ENCODE measurements around the gene ZNF101. TPM values are rescaled to one million over a fixed set of nuclear protein-coding genes. Genes with fewer than 3 reads are reported as not detected.

Gene ZNF101
- polyA plus RNA-seq, 1 donor (not counting 4 experiments of a cell fraction or from before 2014, with no cell fraction given): 9.8 TPM

DNA sequence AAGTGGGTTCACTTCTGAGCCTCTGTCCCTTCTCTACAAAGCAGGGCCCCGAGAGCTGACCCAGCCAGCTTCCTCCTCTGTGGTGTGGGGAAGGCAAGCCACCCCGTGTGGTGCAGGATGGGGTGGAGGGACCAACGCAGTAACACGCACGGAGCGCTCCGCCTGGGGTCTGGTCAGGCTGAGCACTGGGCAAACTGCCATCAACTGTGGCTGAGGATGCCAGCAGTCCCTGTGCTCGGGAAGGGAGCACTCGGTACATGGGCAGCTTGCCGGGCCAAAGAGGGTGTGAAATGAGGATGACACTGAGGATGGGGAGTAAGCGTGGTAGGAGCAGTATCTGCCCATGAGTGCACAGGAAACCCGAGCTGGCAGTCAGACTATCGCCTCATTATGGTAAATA is 17.6 kb upstream of the ZNF101 start:
- no peak overlapping the region for H3K4me2 ChIP-seq (ENCODE audit: control insufficient read depth, extremely low read depth, insufficient read depth, low read depth, low read length)
- H3K9me1 ChIP-seq (ENCODE audit: control insufficient read depth, extremely low read depth, insufficient read depth, low read length): no peaks in the 10 kb centered on the region
- no peak for TF ChIP-seq EZH2 (IDR thresholded peaks at IDR 0.05; ENCODE audit: low read length)
- TF ChIP-seq, protein P1, sequence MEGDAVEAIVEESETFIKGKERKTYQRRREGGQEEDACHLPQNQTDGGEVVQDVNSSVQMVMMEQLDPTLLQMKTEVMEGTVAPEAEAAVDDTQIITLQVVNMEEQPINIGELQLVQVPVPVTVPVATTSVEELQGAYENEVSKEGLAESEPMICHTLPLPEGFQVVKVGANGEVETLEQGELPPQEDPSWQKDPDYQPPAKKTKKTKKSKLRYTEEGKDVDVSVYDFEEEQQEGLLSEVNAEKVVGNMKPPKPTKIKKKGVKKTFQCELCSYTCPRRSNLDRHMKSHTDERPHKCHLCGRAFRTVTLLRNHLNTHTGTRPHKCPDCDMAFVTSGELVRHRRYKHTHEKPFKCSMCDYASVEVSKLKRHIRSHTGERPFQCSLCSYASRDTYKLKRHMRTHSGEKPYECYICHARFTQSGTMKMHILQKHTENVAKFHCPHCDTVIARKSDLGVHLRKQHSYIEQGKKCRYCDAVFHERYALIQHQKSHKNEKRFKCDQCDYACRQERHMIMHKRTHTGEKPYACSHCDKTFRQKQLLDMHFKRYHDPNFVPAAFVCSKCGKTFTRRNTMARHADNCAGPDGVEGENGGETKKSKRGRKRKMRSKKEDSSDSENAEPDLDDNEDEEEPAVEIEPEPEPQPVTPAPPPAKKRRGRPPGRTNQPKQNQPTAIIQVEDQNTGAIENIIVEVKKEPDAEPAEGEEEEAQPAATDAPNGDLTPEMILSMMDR (optimal IDR thresholded peaks at IDR 0.05 in 1 of 3, IDR thresholded peaks at IDR 0.05 in 1 of 3, conservative IDR thresholded peaks at IDR 0.05 in 1 of 3; ENCODE audit: extremely low read depth in 1 of 3, insufficient read depth in 2 of 3, low read length in 3 of 3): no peak
- dilution Hi-C loops (cut with MboI; ENCODE audit: extremely low pct_ligation_motif_present, low sequenced_read_pairs): no loop called here
- no peaks in the 10 kb centered on the region for H3K9me3 ChIP-seq (ENCODE audit: control insufficient read depth, low read depth, low read length)
- H3K27ac ChIP-seq (ENCODE audit: control insufficient read depth, insufficient read depth, low read length): no peak overlapping the region
- H3K4me3 ChIP-seq (ENCODE audit: control insufficient read depth in 2 of 3, extremely low read depth in 1 of 3, insufficient read depth in 2 of 3, low read depth in 1 of 3, low read length in 3 of 3): no peak overlapping the region
- no peaks in the 10 kb centered on the region for H3K79me2 ChIP-seq (ENCODE audit: control insufficient read depth, insufficient read depth, low read length)
- peaks cover 31 to 56% of the 10 kb centered on the region in 2 experiments for H3K36me3 ChIP-seq (ENCODE audit: control insufficient read depth in 2 of 2, extremely low read depth in 1 of 2, insufficient read depth in 2 of 2, low read length in 2 of 2)
- DNase-seq (ENCODE audit: low read depth, low spot score) (no peak), FAIRE-seq (no peak)
- no peaks in the 10 kb centered on the region for H3K4me1 ChIP-seq (ENCODE audit: control insufficient read depth, extremely low read depth, insufficient read depth, low read length)
- no peaks in the 10 kb centered on the region for H4K20me1 ChIP-seq (ENCODE audit: control insufficient read depth, extremely low read depth, insufficient read depth, low read length)
- H3K9ac ChIP-seq (ENCODE audit: control insufficient read depth, extremely low read depth, insufficient read depth, low read length): no peak overlapping the region
- no peaks in the 10 kb centered on the region for H3K27me3 ChIP-seq (ENCODE audit: control insufficient read depth, extremely low read depth, insufficient read depth, low read length)
- H2AFZ ChIP-seq (ENCODE audit: control insufficient read depth, low read length): no peak overlapping the region

DNA sequence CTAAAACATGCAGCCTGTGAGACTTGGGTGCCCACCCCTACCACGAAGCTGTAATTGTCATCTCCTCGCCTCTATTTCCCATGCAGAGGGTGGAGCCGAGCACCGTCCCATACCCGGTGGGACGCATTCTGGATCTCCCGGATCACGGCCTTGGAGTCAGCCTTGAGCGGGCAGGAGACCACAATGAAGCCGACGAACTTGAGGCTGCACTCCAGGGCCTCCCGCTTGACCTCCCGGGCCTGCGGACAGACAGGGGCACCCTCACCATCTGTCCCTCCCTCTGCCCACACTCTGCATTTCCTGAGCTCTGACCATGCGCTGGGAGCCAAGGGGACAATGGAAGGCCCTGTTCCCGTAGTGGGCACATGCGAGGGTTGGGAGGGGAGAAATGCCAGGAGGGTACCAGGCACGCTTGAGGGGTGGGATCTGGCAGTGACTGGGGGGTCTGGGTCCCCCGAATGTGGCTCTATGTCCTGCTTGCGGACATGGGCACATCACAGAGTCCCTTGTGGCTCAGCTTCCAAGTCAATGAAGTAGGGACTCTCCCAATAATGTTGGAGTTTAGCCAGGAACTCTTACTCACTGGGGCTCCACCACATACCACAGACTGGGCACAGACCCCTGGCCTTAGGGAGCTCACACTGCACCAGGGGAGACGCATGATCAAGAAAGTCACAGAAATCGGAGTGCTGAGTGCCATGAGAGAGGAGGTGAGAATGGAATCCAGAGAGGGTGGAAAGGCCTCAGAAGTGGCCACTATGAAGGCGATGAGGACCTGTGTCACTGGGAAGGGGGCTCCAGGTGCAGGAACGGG is 15.9 kb upstream of the ZNF101 start:
- H3K4me3 ChIP-seq (ENCODE audit: control insufficient read depth in 2 of 3, extremely low read depth in 1 of 3, insufficient read depth in 2 of 3, low read depth in 1 of 3, low read length in 3 of 3): no peak overlapping the region
- no peak for TF ChIP-seq EZH2 (IDR thresholded peaks at IDR 0.05; ENCODE audit: low read length)
- TF ChIP-seq, protein P1 (optimal IDR thresholded peaks at IDR 0.05 in 1 of 3, IDR thresholded peaks at IDR 0.05 in 1 of 3, conservative IDR thresholded peaks at IDR 0.05 in 1 of 3; ENCODE audit: extremely low read depth in 1 of 3, insufficient read depth in 2 of 3, low read length in 3 of 3): no peak
- no peaks in the 10 kb centered on the region for H3K9me1 ChIP-seq (ENCODE audit: control insufficient read depth, extremely low read depth, insufficient read depth, low read length)
- FAIRE-seq: no peak
- H3K4me1 ChIP-seq (ENCODE audit: control insufficient read depth, extremely low read depth, insufficient read depth, low read length): no peaks in the 10 kb centered on the region
- H3K9ac ChIP-seq (ENCODE audit: control insufficient read depth, extremely low read depth, insufficient read depth, low read length): no peak overlapping the region
- no peaks in the 10 kb centered on the region for H4K20me1 ChIP-seq (ENCODE audit: control insufficient read depth, extremely low read depth, insufficient read depth, low read length)
- H3K4me2 ChIP-seq (ENCODE audit: control insufficient read depth, extremely low read depth, insufficient read depth, low read depth, low read length): no peak overlapping the region
- H3K9me3 ChIP-seq (ENCODE audit: control insufficient read depth, low read depth, low read length): no peaks in the 10 kb centered on the region
- dilution Hi-C loops (cut with MboI; ENCODE audit: extremely low pct_ligation_motif_present, low sequenced_read_pairs): no loop called here
- no peak for DNase-seq (ENCODE audit: low read depth, low spot score)
- H3K27me3 ChIP-seq (ENCODE audit: control insufficient read depth, extremely low read depth, insufficient read depth, low read length): no peaks in the 10 kb centered on the region
- H3K79me2 ChIP-seq (ENCODE audit: control insufficient read depth, insufficient read depth, low read length): no peaks in the 10 kb centered on the region
- no peak overlapping the region for H3K27ac ChIP-seq (ENCODE audit: control insufficient read depth, insufficient read depth, low read length)
- no peak overlapping the region for H2AFZ ChIP-seq (ENCODE audit: control insufficient read depth, low read length)
- peaks cover 30 to 59% of the 10 kb centered on the region in 2 experiments for H3K36me3 ChIP-seq (ENCODE audit: control insufficient read depth in 2 of 2, extremely low read depth in 1 of 2, insufficient read depth in 2 of 2, low read length in 2 of 2)
